DOHH2 (cell line): ENCODE data around the gene LPIN1.

Experiments used
- H3F3A ChIP-seq: fragments of 200-600 bp; sonication (generic), shearing (Covaris generic); 2 replicates; pipeline ENCODE4 v1.6.0; 2016; ENCODE audit warnings: antibody characterized with exemption, mild to moderate bottlenecking; ENCODE audit not compliant: control insufficient read depth, insufficient read depth
- H3K27ac ChIP-seq: fragments of 200-600 bp; sonication (generic); 2 replicates; pipeline ENCODE4 v1.5.1; 2014; ENCODE audit warnings: low read depth, mild to moderate bottlenecking, low read length, moderate library complexity
- H3K27me3 ChIP-seq: fragments of 200-600 bp; sonication (generic); 2 replicates; pipeline ENCODE4 v1.6.1; 2014; ENCODE audit warnings: mild to moderate bottlenecking, low read length, mixed read lengths; ENCODE audit not compliant: control insufficient read depth
- H3K36me3 ChIP-seq: fragments of 200-600 bp; sonication (generic); 2 replicates; pipeline ENCODE4 v1.6.1; 2014; ENCODE audit warnings: mild to moderate bottlenecking, low read length, moderate library complexity, mixed read lengths; ENCODE audit not compliant: control insufficient read depth
- H3K4me1 ChIP-seq: fragments of 200-600 bp; sonication (generic); 2 replicates; pipeline ENCODE4 v1.6.1; 2014; ENCODE audit warnings: mild to moderate bottlenecking, low read length, mixed read lengths; ENCODE audit not compliant: control insufficient read depth
- H3K4me2 ChIP-seq: fragments of 200-600 bp; sonication (generic); 2 replicates; pipeline ENCODE4 v1.6.0; 2014; ENCODE audit warnings: mild to moderate bottlenecking, low read length, moderate library complexity
- H3K4me3 ChIP-seq: fragments of 200-600 bp; sonication (generic); 2 replicates; pipeline ENCODE4 v1.5.1; 2014; ENCODE audit warnings: mild to moderate bottlenecking, low read length, mixed read lengths
- H3K79me2 ChIP-seq: fragments of 200-600 bp; sonication (generic); 2 replicates; pipeline ENCODE4 v1.6.1; 2014; ENCODE audit warnings: mild to moderate bottlenecking, low read length, mixed read lengths; ENCODE audit not compliant: control insufficient read depth
- H3K9me2 ChIP-seq: fragments of 200-600 bp; sonication (generic); replicated peaks from 2 replicates; pipeline ENCODE4 v1.6.1; 2014; ENCODE audit warnings: mild to moderate bottlenecking, low read length, mixed read lengths; ENCODE audit not compliant: control insufficient read depth
- H3K9me3 ChIP-seq: fragments of 200-600 bp; sonication (generic); 2 replicates; pipeline ENCODE4 v1.6.1; 2014; ENCODE audit warnings: antibody characterized with exemption, low read length, mixed read lengths; ENCODE audit not compliant: control insufficient read depth, insufficient read depth
- H4K20me1 ChIP-seq: fragments of 200-600 bp; sonication (generic); 2 replicates; pipeline ENCODE4 v1.6.0; 2014; ENCODE audit warnings: low read depth, mild to moderate bottlenecking, antibody characterized with exemption, low read length, moderate library complexity; ENCODE audit not compliant: control insufficient read depth, insufficient read depth
- EZH2phosphoT487 ChIP-seq: fragments of 200-600 bp; sonication (generic); IDR thresholded peaks from 2 replicates; pipeline ENCODE4 v1.6.1; 2017; ENCODE audit warnings: borderline replicate concordance, mild to moderate bottlenecking, antibody characterized with exemption, low read length, moderate library complexity, mixed read lengths
- TF ChIP-seq, protein P1 (sequence below): fragments of 200-600 bp; sonication (generic); IDR thresholded peaks from one replicate; pipeline ENCODE4 v1.5.1; 2014; ENCODE audit warnings: antibody characterized with exemption, mild to moderate bottlenecking, low read depth, low read length; ENCODE audit not compliant: poor library complexity, severe bottlenecking

Gene LPIN1

DNA sequence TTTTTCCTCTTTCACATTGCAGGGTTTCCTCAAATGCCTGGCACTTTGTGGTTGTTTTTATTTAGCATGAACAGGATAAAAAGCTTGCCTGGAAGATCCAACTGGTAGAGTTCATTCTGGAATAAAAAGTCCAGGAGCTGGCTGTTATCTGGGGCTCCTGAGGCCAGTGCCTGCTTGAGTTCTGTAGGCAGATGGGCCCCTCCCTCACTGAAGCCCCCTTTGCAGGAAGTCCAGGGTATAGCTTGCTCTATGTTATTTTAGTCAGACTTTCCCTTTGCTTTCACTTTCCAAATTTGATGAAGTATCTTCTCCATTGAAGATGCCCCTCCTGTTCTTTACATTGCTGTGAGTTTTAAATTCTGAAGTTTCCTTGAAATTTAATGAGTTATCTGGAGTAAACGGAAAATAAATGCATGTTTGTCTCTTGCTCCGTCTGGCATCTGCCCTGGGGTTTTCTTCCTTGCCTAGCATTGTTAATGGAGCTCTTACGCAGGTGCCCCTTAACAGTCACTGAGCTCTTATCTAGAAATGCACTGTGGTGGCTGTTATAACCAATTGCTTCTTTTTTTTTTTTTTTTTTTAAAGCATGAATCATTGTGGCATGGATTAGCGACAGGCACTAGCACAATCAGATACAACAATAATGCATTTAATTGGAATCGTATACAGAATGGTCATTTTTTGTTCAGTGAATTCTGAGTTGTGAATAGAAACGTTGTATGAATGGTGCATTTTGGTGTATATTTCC, 27.0 kb upstream of the LPIN1 start:
- H3K9me2 ChIP-seq, result no peaks in the 10 kb centered on the region
- TF ChIP-seq, protein P1, sequence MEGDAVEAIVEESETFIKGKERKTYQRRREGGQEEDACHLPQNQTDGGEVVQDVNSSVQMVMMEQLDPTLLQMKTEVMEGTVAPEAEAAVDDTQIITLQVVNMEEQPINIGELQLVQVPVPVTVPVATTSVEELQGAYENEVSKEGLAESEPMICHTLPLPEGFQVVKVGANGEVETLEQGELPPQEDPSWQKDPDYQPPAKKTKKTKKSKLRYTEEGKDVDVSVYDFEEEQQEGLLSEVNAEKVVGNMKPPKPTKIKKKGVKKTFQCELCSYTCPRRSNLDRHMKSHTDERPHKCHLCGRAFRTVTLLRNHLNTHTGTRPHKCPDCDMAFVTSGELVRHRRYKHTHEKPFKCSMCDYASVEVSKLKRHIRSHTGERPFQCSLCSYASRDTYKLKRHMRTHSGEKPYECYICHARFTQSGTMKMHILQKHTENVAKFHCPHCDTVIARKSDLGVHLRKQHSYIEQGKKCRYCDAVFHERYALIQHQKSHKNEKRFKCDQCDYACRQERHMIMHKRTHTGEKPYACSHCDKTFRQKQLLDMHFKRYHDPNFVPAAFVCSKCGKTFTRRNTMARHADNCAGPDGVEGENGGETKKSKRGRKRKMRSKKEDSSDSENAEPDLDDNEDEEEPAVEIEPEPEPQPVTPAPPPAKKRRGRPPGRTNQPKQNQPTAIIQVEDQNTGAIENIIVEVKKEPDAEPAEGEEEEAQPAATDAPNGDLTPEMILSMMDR, result no peak
- no peak for TF ChIP-seq EZH2phosphoT487
- H3K27me3 ChIP-seq, result peaks cover 71% of the 10 kb centered on the region
- peaks cover 14% of the 10 kb centered on the region for H3K4me1 ChIP-seq
- no peaks in the 10 kb centered on the region for H3K36me3 ChIP-seq
- H3K9me3 ChIP-seq, result no peaks in the 10 kb centered on the region
- H3F3A ChIP-seq, result no peaks in the 10 kb centered on the region
- no peak overlapping the region for H3K4me3 ChIP-seq
- H4K20me1 ChIP-seq, result no peaks in the 10 kb centered on the region; the same call in 1 of the 2 replicates
- no peaks in the 10 kb centered on the region for H3K79me2 ChIP-seq
- H3K4me2 ChIP-seq, result no peak overlapping the region
- H3K27ac ChIP-seq, result no peak overlapping the region

DNA sequence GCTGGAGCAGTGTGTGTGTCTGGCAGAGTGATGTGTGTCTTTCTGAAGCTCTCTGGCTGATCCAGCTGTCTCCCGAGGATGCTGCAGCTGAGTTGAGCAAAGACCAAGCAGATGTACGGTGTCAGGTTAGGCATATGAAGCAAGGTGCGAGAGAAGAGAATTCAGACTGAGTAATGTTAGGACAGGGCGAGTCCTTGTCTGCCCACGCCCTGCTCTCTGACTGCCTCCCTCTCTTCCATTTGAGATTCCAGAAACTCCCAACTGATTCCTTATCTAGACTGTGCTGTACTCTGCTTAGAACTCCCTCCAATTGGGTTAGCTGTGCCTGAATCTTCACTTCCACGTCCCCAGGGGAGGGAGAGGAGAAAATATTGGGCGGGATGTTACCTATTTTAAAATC, 25.7 kb upstream of the LPIN1 start:
- H3K4me1 ChIP-seq, result peaks cover 14% of the 10 kb centered on the region
- no peak overlapping the region for H3K4me2 ChIP-seq
- H3K4me3 ChIP-seq, result no peak overlapping the region
- no peak overlapping the region for H3K27ac ChIP-seq
- H3K9me3 ChIP-seq, result no peaks in the 10 kb centered on the region
- H4K20me1 ChIP-seq, result no peaks in the 10 kb centered on the region; the same call in 1 of the 2 replicates
- peaks cover 71% of the 10 kb centered on the region for H3K27me3 ChIP-seq
- H3K36me3 ChIP-seq, result no peaks in the 10 kb centered on the region
- H3F3A ChIP-seq, result no peaks in the 10 kb centered on the region
- TF ChIP-seq EZH2phosphoT487, result no peak
- TF ChIP-seq, protein P1, result no peak
- no peaks in the 10 kb centered on the region for H3K9me2 ChIP-seq
- no peaks in the 10 kb centered on the region for H3K79me2 ChIP-seq

DNA sequence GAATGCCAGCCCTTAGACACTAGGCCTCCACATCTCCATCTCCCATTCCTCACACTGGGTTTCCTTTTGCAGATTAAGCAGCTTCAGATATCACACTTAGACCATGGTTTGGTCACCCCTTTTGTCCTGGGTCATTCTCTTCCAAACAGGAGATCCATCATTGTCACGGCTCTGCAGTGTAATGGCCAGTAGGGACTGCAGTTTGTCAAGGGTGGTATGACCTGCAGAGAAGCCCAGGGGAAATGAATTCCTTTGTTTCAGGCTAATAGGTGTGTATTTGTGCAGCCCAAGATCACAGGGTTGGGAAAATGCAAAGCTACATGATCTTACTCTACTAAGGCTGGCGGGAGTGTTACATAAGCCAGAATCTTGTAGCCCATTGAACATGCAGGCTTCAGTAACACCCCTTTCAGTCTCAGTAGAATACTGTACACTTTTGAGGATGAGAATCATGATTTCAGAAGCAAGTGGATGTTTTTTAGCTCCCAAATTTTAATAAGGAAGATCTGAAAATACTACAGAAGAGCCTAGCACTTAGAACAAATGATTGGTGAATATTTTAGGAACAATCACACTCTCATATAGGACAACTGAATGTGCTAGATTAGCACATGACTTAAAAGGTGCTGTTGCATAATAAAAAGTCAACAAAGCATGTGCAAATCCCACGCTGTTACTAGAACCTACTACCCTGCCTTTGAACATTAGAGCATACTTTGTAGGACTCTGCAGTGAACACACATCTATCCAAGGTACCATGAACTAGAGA, 24.0 kb upstream of the LPIN1 start:
- no peak overlapping the region for H3K4me2 ChIP-seq
- no peaks in the 10 kb centered on the region for H3F3A ChIP-seq
- TF ChIP-seq EZH2phosphoT487, result no peak
- TF ChIP-seq, protein P1, result no peak
- no peaks in the 10 kb centered on the region for H3K9me3 ChIP-seq
- no peak overlapping the region for H3K27ac ChIP-seq
- H3K4me3 ChIP-seq, result no peak overlapping the region
- H4K20me1 ChIP-seq, result no peaks in the 10 kb centered on the region
- H3K9me2 ChIP-seq, result no peaks in the 10 kb centered on the region
- peaks cover 4% of the 10 kb centered on the region for H3K4me1 ChIP-seq
- no peaks in the 10 kb centered on the region for H3K36me3 ChIP-seq
- H3K79me2 ChIP-seq, result no peaks in the 10 kb centered on the region
- peaks cover 72% of the 10 kb centered on the region for H3K27me3 ChIP-seq
